SHP77 treated with DMSO at 0.1 percent for 48 hours (cell line): Measurements from ENCODE around the gene MYL7.
"Not testable (repeated sequence)": the region's sequence is repeated elsewhere in the genome, so short reads cannot be mapped to it uniquely, and the experiment has no call there.

Experiments
- DNase-seq: peaks from one replicate; lab custom pipeline; 2025; lab: John Stamatoyannopoulos, UW

The MYL7 gene

DNA sequence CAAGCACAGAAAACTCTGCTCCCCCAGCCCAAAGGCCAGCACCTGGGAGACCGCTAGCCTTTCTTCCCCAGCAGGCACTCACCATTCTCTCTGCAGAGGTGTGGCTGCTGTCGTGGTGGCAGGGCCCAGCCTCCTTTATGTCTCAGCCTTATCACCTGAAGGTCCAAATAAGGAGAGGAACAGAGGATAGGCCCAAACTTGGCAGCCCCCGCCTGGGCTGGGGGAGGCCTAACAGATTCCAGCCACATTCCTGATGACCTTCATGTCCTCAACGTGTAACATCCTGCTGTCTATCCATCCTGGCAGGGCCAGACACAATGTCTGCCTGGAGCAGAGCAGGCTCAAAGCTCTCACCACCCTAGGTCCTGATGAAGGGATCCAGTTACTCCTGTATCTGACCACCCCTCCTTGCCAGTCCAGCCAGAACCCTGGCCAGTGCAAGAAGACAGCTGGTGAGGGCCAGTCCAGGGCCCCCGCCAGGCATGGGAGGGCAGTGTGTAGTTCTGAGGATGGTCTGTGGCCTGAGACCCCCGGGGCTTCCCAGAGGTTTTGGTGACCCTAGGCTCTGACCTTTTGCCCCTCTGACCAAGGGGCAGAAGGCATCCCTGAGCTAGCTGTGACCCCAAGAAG, at the start of gene MYL7:
MYL7 (minus strand) TSS at position 112 of the 630 bp plus-strand sequence; CDS start at position 85, 27 bp downstream.
- no peak for DNase-seq

DNA sequence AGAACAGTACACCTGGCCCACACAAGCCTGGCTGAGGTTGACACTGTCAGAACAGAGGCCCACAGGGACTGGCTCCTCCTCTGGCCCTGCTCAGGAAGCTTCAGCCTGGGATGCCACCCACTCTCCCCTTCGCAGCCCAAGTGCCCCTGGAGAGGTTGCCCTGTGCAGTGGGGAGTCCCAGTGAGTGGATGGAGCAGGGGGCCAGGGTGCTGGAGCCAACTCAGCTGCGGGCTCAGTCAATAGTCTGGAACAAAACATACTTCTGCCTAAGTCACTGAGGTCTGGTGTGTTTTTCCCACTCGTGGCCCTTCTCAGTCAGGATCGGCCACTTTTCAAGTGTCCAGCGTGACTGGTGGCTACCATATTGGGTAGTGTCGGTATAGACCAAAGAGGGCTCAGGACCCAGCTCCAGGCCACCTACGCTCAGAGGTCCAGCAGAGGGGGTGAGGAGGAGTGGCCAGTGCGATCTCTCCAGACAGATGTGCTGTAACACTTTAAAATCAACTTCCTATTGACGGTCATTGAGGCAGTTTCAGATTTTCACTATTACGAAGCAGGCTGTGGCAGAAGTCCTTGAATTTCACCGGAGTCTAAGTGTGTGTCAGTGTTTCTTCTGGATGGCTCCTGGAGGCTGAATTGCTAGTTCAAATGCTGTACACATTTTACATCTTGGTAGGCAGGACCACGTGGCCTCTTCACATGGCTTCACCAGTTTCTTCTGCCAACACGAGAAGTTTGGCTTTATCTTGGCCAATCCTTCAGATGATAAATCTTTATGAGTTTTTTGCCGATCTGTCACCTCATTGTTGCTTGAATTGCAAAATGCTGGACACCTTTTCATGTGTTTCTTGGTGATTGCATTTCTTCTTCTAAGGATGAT, 49.1 kb upstream of the MYL7 start:
- DNase-seq, result no peak

- peak; percentile 27 for DNase-seq
Measured at GRCh38 chr7:44189286-44189992, 48.3 kb upstream of the MYL7 start, which contains the start of gene GCK. Gene GCK, minus strand, starts transcription at chr7:44189439. Its CDS starts 486 bp downstream, at chr7:44188953.

DNA sequence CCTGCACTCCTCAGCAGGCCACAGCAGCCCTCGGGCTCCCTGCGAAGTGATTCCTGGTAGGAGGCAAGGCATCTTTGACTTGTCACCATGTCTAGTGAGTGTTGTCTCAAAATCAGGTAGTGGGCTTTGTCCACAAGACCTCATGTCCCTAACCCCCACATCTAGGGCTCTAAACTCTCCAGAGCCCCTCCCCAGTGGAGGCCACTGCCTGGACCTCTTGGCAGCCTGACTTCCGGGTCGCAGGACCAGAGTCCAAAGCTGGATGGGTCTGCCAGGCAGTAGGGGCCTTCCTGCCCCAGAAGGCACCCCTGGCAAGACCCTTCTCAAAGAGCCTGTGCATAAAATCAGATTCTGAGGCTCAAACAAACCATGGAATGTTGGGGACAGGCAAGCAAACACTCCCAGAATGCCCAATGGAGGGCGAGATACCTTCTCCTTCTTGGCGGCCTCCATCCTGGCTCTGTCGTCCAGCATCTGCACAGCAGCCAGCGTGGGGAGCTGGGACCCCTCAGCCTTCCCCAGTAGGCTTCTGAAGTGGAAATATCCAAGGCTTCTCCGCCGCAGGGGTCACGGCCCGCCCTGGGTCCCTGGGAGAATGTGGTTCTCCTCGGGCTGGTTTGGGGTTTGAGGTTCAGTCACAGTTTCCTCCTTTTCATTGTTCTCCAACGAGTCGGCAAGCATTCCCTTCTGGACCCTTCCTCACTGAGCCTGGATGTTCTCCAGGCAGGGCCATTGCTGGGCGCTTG, 47.5 kb upstream of the MYL7 start:
- no peak for DNase-seq

GRCh38 chr7:44187636-44188416, 46.7 kb upstream of the MYL7 start:
- DNase-seq, result no peak

- no peak for DNase-seq
Measured at GRCh38 chr7:44186736-44187135, 45.6 kb upstream of the MYL7 start.

DNA sequence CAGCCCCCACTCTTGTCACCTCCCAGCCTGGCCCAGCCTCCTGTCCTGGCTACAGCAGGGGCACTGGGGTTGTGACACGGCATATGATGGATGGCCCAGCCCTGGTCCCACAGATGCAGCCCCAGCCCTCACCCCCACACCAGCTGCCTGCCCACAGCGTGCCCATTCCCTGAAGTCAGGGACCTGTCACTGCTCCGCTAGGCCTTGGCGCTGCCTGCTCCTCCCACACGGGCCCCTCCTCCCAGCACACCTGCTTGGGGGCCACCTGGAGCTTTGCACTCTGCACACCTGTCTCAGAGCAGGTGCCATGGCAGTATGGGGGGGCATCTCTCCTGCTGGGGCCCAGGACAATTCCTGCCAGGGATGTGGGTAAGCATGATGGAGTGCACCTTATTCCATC, 44.6 kb upstream of the MYL7 start:
- DNase-seq, result no peak

- no peak for DNase-seq
Measured at GRCh38 chr7:44184873-44185446, 43.8 kb upstream of the MYL7 start.

GRCh38 chr7:44184206-44184872, 43.2 kb upstream of the MYL7 start:
- DNase-seq, result no peak

DNA sequence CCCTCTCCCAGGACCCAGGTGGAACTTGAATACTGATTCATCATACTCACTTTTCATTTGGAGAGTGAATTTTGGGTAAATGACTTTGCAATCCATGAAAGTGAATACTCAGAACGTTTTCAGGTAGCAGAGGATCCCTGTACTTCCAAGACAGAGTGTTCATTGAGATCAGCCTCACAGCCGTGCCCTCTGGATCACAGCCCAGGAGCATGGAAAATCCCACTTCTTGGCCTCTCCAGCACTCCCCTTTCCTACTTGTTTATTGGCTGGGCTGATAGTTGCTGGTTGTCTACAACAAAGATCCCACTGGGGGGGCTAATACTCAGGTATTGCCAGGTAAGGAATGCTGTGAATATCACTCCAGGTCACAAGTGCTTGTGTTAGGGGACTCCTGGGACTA, 42.3 kb upstream of the MYL7 start:
- no peak for DNase-seq

- no peak for DNase-seq
Measured at GRCh38 chr7:44182827-44183226, 41.7 kb upstream of the MYL7 start.

- no peak for DNase-seq
Measured at GRCh38 chr7:44180631-44181030, 39.5 kb upstream of the MYL7 start.

GRCh38 chr7:44177570-44178131, 36.5 kb upstream of the MYL7 start:
- DNase-seq, result no peak

DNA sequence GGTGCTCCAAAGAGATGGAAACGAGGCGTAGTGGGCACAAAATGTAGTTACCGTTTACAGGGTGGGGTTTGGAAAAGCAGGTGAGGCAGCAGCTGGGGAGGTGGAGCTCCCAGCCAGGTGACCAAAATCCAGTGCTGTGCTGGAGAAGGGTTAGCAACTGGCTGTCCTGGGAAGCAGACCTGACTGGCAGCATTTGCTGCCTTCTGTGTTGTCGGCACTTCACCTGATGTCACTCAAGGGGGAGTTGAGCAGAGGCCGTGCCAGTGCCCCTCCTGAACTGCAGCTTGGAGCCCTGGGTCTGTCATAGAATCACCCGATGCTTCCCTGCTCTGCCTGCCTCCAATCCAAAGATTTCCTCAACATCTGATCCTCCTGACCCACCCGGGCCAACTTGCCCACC, 35.4 kb upstream of the MYL7 start:
- no peak for DNase-seq

- no peak for DNase-seq
Measured at GRCh38 chr7:44175730-44176129, 34.6 kb upstream of the MYL7 start.

- DNase-seq, result not testable (repeated sequence)
Measured at GRCh38 chr7:44174694-44174948, 33.5 kb upstream of the MYL7 start.

DNA sequence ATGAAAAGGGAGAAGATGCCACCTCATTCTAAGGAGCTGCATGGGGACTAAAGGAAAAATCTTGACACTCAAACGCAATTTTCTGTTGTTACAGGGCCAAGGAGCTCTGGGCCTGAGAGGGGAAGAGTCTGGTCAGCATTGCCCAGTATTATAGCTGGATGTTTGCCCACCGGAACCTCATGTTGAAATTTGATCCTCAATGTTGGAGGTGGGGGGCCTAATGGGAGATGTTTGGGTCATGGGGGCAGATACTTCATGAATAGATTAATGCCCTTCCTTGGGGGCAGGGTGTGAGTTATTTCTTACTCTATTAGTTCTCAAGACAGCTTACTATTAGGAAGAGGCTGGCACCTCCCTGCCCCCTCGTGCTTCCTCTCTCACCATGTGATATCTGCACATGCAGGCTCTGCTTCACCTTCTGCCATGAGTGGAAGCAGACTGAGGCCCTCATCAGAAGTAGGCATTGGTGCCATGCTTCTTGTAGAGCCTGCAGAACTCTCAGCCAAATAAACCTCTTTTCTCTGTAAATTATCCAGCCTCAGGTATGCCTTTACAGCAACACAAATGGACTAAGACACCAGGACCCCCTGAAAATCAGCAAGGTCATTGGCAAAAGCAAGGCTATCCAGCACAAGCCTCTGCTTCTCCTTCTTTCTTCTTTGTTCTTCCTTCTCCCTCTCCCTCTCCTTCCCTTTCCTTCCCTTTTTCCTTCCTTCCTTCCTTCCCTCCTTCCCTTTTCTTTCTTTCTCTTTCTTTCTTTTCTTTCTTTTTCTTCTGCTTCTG, 33.0 kb upstream of the MYL7 start:
- no peak for DNase-seq

DNA sequence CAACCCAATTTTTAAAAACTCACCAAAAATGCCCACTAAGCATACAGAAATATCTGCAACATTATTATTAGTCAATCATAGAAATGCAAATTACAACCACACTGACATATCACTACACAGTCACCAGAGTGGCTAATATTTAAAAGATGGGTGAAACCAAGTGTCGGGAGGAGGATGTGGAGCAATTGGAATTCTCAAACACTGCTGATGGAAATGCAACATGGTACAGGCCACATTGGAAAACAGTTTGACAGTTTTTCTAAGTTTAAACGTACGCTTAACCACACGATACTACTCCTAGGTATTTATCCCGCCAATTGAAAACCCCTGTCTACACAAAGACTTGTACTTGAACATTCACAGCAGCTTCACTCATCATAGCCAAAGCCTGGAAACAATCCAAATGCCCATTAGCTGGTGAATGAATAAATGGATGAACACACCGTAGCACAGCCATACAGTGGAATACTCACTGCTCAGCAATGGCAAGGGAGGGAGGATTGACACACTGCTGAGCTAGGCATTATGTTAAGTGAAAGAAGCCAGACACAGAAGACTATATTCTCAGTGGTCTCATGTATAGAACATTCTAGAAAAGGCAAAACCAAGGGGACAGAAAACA, 31.8 kb upstream of the MYL7 start:
- no peak for DNase-seq

GRCh38 chr7:44172352-44172751, 31.2 kb upstream of the MYL7 start:
- DNase-seq, result no peak
